Activated gamma-delta T cell treated with anti-CD3 and anti-CD28 coated beads, Interleukin-2, amount 50 U/mL, for 16 hours (primary cell): ENCODE results near the gene ARMS2.

Source experiments
- DNase-seq: peaks from one replicate; pipeline ENCODE4 v3.0.0-alpha.2; 2020; ENCODE audit warnings: low read depth

The ARMS2 gene

DNA sequence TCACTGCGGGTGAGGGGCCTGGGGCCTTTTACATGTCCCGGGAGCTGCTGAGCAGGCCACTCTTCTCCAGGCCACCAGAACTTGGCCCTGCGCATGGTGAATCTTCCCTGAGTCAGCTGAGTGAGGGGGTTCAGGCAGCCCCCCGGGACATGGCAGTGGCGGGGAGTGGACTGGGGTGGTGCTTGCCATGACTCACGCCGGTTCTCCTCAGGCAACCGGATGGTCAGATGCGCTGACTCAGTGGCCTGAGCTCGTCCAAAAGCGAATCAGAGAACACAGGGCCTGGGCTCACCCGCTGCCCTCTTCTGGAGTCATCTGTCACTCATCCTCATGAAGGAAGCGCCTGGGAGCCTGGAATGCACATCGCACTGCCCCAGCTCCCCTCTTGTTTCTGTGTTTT lies 40.4 kb downstream of the ARMS2 start:
- DNase-seq = no peak

DNA sequence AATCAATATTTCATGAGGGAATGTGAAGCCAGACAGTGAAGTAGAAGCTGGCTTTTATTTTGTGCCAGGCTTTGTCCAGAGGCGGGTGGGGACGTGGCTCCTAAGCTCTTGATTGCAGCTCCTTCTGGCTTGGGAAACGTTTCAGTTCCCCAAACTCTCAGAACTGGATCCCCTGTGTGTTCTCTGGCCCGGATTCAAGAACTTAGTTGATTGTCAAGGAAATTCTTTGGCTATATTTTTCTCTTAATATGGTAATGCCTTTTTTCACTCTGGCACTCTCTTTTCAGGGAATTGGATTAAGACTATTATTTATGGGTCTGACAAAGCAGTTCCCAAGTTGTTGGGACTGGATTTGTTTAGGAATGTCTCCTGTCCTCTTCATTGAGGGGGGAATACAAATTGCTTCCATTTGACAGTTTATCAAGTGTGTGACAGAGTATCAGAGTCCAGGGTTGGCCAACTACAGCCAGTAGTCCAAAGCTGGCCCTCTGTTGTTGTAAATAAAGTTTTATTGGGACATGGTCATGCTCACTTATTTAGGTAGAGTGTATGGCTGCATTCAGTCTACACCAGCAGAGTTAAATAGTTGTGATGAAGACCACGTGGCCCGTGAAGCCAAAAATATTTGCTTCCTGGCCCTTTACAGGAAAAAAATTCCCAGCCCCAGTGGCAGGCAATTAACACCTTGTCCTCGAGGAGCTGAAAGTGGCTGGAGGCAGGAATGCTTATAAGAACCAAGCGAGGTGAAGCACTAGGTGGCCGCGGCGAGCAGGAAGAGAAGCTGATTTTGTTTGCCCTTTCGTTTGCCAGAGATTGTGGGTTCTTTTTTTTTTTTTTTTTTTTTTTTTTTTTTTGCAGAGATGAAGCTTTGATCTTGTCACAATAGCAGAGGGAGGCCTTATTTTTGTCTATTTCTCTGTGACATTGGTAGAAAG lies 41.2 kb downstream of the ARMS2 start:
- no peak for DNase-seq

DNA sequence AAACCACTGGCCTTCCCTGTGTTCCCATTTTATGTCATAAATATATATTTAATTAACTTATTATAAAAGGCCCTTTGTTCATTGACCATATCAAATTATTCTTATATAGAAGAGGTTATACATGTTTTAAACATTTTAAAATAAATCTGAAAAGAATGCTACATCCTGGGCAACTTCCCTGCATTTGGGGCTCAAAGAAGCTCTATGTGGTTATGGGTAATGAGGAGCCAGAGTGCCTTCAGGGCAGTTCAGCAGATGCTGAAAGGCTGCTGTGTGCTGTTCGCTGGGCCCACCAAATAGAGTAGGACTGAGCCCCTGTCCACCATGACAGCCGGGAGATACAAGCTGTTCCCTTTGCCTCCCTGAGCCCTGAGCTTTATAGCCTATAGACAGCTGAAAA lies 42.8 kb downstream of the ARMS2 start:
- DNase-seq = no peak

DNA sequence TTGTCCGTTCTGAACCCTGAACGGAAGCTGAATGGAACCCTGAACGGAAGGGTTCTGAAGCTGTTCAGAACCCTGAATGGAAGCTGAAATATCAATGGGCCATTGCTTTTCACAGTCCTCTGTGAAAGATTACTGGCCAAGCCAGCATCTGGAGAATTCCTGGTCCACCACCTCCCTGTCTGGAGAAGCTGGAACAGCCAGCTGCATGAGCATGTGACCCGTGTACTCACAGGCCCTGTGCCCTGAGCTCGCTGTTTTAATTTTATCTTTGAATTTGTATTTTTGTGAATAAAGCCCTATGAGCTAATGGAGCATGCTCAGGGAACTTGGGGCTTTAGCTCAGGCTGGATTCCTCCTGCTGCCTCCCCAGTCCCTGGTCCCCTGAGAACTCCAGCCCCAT lies 44.1 kb downstream of the ARMS2 start:
- no peak for DNase-seq

DNA sequence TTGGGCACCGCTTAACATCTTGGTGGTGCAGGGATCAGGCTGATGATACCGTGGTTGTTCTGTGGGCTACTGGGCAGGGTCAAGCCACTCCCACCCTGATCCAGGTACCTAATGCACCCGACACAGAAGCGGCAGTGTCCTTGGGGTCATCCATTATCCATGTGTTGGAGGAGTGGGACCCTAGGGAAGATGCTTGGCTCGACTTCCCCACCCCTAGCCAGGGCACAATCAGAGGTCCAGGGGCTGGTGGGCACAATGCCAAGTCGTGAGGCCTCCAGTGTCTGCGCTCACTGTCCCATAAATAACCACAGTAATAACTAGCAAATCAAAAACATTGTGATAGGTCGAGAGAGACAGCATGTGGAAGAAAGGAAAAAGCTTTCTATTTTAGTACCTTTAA lies 44.6 kb downstream of the ARMS2 start:
- no peak for DNase-seq

DNA sequence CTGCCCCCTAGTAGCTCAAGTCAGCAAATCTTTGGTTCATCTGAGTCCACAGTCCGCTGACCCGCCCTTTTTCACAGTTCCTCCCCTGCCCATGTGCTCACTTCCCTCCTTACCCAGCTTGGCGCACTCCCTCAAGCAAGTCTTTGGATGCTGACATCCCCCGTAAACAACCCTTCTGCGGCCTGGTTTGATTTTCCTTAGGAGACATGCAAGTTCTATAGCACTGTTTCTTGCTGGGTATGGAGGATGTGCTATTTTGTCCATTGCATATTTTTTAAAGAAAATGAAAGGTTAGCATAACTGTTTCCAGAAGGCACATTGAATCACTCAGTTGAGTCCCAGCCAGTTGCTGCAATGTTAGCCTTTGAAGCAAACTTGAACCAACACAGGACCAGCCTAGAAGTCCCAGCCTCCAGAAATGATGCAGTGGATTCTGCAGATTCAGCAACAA lies 45.1 kb downstream of the ARMS2 start:
- no peak for DNase-seq

DNA sequence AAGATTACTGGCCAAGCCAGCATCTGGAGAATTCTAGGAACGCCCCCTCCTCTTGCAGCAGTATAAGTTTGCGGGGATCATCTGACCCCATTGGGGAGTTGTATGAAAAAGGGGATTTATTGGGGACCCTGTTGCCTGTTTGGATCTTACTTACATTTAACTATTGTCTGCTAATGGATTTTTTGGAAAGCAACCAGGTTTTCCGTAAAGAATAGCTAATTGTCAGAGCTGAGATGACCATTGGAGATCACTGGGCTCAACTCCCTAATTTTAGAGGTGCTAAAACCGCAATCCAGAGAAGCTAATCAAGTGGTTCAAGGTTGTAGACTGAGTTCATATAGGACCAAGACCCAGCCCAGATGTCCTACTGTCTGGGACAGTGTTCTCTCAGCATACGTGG lies 45.7 kb downstream of the ARMS2 start:
- no peak for DNase-seq

DNA sequence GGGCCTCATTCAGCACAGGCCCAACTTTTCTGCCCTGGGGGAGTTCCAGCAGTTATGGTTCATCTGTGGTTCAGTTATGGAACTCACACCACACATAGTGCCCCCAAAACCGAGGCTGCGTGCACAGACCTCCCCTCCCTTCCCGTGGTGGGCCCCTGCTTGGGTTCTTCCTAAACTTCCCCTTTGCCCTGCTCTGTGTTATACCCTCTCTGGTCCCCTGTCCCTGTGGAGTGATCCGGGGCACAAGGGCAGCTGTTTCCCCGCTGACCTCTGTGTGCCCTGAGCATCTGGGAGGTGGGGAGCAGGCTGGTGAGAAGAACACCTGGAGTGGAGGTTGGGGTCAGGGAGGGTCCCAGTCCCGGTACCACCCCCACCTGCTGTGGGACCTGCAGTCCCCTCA lies 46.3 kb downstream of the ARMS2 start:
- no peak for DNase-seq

DNA sequence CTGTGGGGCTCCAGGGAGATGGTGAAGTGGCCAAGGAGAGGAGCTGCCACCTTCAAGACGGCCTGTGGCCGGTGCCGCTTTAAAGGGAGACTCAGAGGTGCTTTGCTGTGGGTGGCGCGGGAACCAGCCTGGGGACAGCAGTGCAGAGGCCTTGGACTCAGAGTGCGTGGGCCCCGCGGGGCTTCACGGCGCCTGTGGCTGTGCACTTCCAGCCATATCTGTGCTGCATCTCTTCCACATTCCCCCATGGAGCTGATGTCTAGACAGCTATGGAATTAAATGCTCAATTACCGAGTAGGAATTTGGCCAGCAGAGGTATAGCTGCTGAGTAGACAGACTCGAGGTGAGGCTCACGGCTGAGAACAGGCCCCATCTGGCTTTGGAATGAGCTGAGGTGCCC lies 48.6 kb downstream of the ARMS2 start:
- no peak for DNase-seq

DNA sequence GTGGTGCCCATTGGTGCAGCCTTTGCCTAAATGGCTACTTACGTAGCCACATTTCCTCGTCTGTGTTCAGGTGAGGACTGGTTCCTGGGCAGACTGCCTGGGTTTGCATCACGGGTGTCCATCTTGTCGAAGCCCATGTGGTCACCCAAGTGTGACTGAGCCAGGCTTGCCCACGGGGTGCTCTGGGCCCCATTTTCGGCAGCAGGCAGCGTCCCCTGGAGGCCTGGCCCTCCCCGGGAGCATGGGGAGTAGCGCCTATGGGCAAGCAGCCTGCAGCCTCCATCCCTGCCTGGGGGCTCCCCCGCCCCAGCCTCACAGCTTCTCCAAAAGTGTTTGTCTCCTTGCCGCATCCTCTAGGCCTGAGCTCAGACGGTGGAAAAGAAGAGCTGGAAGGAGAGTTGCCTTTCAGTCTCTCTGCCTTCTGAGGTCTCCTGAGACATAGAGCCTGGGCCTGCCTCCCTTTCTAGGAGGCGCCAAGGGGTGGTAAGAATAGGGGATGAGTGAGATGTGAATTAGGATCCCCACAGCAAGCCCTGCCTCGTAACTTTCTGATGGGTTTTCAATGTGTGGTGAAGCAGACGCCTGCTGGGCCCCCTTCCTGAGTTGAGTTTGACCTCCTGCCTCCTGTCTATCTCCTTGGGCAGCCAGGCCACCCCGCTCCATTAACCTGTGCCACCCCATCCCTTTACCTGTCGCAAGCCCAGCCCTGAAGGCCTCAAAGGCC lies 49.6 kb downstream of the ARMS2 start:
- DNase-seq = no peak

DNA sequence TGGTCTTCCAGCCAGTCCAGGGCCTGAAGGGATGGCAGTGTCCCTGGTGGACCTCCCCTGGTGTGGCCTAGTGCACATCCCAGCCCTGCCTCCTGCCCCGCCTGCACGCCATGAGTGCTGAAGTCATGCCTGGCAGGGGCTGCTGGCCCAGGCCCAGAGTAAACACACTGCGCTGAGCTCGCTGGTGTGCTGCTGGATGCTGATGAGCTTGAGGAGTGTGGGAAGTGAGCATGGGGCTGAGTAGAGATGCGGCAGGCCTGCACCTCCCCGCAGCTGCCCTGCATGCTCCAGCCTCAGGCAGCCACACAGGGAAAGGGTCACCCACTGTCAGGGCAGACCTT lies 50.1 kb downstream of the ARMS2 start:
- no peak for DNase-seq

DNA sequence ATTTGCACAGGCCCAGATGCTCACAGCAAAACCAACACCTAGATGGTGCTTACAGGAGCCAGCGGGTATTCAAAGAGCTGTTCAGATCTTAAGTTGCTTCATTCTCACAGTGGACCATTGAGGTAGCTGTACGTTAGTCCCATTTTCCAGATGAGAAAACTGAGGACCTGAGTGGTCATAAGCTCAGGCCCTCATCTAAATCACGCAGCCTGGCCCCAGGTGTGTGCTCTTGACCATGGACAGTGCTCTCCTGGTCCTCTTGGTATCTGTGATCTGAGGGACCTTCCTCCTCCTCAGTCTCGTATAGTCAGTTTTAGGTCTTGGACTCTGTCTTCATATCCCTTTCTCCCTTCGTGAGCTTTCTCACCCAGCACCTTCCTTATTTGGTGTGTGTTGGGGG lies 50.6 kb downstream of the ARMS2 start:
- no peak for DNase-seq

DNA sequence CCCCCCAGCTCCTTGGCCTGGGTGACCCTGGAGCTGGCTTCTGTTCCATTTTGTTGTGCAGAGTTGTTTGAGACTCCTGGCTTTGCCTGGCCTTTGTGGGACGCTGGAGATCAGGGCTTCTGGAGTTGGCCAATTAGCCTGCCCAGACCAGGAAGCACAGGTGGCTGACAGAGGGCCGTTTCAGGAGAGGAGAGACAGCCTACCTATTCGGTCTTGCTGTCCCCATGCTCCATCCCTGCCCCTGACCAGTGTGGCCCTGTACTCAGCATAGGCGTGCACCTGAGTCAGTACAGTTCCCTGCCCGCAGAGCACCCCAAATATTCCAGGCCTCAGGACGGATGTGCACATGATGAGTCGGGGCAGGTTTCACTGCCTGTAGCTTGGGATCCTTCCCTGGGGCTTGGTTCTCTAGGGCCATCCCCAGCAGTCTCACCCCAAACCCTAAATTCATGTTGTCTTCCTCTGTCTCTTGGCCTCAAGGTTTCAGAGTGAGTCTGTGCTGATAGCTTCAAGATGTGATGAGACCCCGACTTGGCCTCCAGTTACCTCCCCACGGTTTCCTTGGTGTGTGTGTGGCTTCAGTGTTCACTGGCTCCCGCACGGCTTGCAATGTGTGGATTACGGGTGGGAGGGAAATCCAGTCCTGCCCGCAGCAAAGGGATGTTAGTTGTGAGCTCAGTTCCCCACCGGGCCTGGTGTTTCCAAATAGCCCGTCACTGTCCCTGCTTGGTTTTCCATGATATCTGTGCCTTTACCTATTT lies 51.6 kb downstream of the ARMS2 start:
- DNase-seq = no peak
